ENCODE measurements around the gene SERGEF.

DNA sequence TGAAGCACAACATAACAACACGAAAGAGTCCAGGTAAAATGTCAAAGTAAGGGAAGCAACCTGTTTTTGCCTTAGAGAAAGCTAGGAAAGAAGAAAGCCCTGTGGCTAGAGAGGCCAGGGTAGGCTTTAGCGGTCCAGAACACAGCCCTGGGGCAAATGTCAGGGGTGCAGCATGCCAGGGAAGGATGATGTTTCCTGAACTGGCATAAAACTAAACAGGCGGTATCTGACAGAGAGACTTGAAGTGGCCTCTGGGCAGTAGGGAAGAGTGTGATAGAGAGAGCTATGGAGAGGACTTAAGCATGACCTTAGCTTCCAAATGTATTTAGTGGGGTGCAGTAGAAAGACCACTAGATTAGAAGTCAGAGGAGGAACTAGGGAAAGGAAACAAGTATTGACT is 174.7 kb downstream of the SERGEF start:
- TF ChIP-seq, protein P1, sequence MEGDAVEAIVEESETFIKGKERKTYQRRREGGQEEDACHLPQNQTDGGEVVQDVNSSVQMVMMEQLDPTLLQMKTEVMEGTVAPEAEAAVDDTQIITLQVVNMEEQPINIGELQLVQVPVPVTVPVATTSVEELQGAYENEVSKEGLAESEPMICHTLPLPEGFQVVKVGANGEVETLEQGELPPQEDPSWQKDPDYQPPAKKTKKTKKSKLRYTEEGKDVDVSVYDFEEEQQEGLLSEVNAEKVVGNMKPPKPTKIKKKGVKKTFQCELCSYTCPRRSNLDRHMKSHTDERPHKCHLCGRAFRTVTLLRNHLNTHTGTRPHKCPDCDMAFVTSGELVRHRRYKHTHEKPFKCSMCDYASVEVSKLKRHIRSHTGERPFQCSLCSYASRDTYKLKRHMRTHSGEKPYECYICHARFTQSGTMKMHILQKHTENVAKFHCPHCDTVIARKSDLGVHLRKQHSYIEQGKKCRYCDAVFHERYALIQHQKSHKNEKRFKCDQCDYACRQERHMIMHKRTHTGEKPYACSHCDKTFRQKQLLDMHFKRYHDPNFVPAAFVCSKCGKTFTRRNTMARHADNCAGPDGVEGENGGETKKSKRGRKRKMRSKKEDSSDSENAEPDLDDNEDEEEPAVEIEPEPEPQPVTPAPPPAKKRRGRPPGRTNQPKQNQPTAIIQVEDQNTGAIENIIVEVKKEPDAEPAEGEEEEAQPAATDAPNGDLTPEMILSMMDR (IDR thresholded peaks at IDR 0.05; ENCODE audit: low read depth, low read length, poor library complexity, severe bottlenecking), result no peak
- TF ChIP-seq EZH2phosphoT487 (IDR thresholded peaks at IDR 0.05; ENCODE audit: borderline replicate concordance, low read length), result no peak
